Renal cortical epithelial cell (primary cell): ENCODE data around the gene KIAA1755. TPM values are rescaled to one million over a fixed set of nuclear protein-coding genes. Genes with fewer than 3 reads are reported as not detected.
"Not testable (repeated sequence)": the region's sequence is repeated elsewhere in the genome, so short reads cannot be mapped to it uniquely, and the experiment has no call there.

Source experiments
- DNase-seq: peaks from one replicate; pipeline ENCODE4 v3.0.0-alpha.2; 2011; ENCODE audit warnings: low read depth
- total RNA-seq: library from RNA; depleted of rRNA; stranded (reverse); fragments of >200 nt; gene quantifications from 2 replicates; pipeline ENCODE4 v1.2.3, GENCODE V29; 2014

KIAA1755 gene
- total RNA-seq, 1 donor from 2014 or later = not detected

GRCh38 chr20:38286586-38287531 lies 26.3 kb upstream of the KIAA1755 start:
- DNase-seq = no peak

GRCh38 chr20:38284893-38285444 lies 24.4 kb upstream of the KIAA1755 start:
- DNase-seq = no peak

- not testable (repeated sequence) for DNase-seq
Measured at GRCh38 chr20:38284066-38284650, 23.6 kb upstream of the KIAA1755 start.

GRCh38 chr20:38283236-38283635 lies 22.7 kb upstream of the KIAA1755 start:
- no peak for DNase-seq

GRCh38 chr20:38281176-38281915 lies 20.8 kb upstream of the KIAA1755 start:
- not testable (repeated sequence) for DNase-seq

- DNase-seq = no peak
Measured at GRCh38 chr20:38278763-38279162, 18.2 kb upstream of the KIAA1755 start.

GRCh38 chr20:38278131-38278530 lies 17.6 kb upstream of the KIAA1755 start:
- no peak for DNase-seq

- no peak for DNase-seq
Measured at GRCh38 chr20:38277691-38278090, 17.2 kb upstream of the KIAA1755 start.

GRCh38 chr20:38277285-38277684 lies 16.8 kb upstream of the KIAA1755 start:
- no peak for DNase-seq

- peak; percentile 90 for DNase-seq
Measured at GRCh38 chr20:38275815-38276550, 15.4 kb upstream of the KIAA1755 start.

- DNase-seq = peak; percentile 36
Measured at GRCh38 chr20:38272961-38273360, 12.4 kb upstream of the KIAA1755 start.

GRCh38 chr20:38272398-38272797 lies 11.9 kb upstream of the KIAA1755 start:
- DNase-seq = peak; percentile 45

GRCh38 chr20:38271608-38272120 lies 11.1 kb upstream of the KIAA1755 start:
- no peak for DNase-seq

- peak; percentile 93 for DNase-seq
Measured at GRCh38 chr20:38270869-38271605, 10.5 kb upstream of the KIAA1755 start.

- no peak for DNase-seq
Measured at GRCh38 chr20:38269715-38270114, 9.2 kb upstream of the KIAA1755 start.

- DNase-seq = no peak
Measured at GRCh38 chr20:38269040-38269439, 8.5 kb upstream of the KIAA1755 start.

GRCh38 chr20:38267901-38268514 lies 7.5 kb upstream of the KIAA1755 start:
- no peak for DNase-seq

- peak; percentile 23 for DNase-seq
Measured at GRCh38 chr20:38267296-38267695, 6.8 kb upstream of the KIAA1755 start.

GRCh38 chr20:38266426-38266825 lies 5.9 kb upstream of the KIAA1755 start:
- no peak for DNase-seq

GRCh38 chr20:38262931-38263330 lies 2.4 kb upstream of the KIAA1755 start:
- no peak for DNase-seq
